ENCODE data around the gene PRKCE.

- TF ChIP-seq CTCF (IDR thresholded peaks at IDR 0.05): no peak
- no peak for TF ChIP-seq EP300 (IDR thresholded peaks at IDR 0.05)
- no peak for TF ChIP-seq POLR2AphosphoS5 (IDR thresholded peaks at IDR 0.05)
Measured at GRCh38 chr2:46227022-46227421, 575.5 kb downstream of the PRKCE start.

All from sigmoid colon (tissue), 4 donors.